OCI-M1 (cell line): ENCODE data around the gene CASP6.

ENCODE experiments used
- DNase-seq: peaks from one replicate; lab custom pipeline; 2025; lab: John Stamatoyannopoulos, UW

Gene CASP6

DNA sequence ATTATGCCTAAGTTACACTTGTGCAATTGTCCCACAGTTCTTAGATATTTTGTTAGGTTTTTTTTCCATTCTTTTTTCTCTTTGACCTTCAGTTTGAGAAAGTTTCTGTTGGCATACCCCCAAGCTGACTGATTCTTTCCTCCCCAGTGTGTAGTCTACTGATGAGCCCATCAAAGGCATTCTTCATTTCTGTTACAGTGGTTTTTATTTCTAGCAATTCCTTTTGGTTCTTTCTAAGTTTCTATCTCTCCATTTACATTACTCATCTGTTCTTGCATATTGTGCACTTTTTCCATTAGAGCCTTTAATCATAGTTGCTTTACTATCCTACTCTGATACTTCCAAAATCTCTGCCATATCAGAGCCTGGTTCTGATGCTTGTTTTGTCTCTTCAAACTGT is 31.9 kb downstream of the CASP6 start:
- no peak for DNase-seq

DNA sequence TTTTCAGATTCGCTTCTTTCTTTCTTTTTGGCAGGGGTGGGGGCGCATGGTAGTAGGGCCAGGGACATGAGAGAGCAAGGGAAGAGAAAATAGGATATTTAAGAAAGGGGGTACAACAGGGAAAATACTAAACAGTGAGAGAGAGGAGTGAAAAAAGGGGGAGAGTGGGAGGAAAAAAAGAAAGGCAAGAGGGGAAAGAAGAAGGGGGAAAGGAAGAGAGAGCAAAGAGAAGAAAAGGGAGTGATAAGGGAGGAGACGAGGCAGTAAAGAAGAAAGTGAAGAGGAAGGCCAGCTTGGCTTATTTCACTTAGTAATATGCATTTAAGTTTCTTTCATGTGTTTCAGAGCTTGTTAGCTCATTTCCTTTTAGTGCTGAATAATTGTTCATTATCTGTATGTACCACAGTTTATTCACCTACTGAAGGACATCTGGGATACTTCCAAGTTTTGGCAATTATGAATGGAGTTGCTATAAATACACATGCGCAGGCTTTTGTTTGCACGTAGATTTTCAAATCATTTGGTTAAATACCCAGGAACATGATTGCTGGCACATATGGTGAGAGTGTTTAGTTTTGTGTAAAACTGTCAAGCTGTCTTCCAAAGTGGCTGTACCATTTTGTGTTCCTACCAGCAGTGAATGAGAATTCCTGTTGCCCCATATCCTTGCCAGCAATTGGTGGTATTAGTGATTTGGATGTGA is 37.3 kb downstream of the CASP6 start:
- DNase-seq = no peak

DNA sequence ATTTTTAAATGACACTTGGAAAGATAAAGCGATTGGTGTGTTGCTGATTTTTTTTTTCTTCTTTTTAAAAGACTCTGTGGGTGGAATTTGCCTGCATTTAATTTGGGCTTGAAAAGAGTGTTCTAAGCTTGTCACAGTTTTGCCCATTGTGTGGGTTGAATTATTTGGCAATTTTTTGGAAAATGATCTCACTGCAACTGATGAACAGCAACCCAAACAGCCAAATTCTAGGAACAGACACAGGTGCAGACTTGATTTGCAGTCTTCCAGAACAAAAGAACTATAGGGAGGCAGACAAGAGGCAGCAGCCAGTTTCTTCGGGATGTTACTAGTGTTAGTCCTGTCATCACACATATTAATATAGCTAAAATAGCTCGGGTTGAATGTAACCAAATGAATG is 40.5 kb downstream of the CASP6 start:
- no peak for DNase-seq

DNA sequence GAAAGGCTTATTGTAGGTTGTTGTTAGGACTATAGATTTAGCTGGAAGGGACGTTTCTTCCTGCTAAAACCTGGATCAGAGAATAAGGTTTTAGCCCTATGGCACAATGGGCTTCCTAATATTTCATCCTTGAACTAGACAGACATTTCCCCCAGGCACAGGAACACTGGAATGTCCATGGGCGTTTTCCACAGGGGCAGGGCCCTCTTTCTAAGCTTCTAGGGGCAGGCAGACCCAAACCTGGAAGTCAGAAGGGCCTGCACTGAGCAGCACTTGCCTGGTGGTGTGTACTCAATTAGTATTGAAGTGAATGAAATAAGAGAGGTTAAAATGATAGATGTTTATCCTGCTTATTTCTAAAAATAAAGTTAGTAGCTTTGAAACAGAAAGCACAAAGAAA is 41.1 kb downstream of the CASP6 start:
- DNase-seq = no peak

DNA sequence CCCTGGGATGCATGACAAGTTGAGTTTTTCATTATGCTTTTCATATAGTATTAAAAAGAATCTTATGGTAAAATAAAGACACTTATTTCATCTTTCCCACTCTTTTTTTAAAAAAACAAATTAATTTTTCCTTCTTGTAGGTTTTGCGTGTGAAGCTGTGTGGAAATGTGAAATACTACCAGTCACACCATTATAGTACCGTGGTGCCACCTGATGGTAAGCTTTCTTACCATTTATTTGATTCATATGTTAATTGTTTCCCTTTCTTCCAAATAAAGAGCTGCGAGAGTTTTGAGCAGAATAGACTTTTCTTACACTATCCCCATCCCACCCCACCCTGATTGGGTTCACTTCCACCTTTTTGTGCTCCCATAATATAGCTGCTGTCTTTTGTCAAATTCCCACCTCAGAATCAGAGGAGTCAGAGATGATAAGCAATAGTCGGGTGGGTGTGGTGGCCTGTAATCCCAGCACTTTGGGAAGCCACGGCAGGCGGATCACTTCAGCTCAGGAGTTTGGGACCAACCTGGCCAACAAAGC is 44.3 kb downstream of the CASP6 start:
- DNase-seq = no peak

DNA sequence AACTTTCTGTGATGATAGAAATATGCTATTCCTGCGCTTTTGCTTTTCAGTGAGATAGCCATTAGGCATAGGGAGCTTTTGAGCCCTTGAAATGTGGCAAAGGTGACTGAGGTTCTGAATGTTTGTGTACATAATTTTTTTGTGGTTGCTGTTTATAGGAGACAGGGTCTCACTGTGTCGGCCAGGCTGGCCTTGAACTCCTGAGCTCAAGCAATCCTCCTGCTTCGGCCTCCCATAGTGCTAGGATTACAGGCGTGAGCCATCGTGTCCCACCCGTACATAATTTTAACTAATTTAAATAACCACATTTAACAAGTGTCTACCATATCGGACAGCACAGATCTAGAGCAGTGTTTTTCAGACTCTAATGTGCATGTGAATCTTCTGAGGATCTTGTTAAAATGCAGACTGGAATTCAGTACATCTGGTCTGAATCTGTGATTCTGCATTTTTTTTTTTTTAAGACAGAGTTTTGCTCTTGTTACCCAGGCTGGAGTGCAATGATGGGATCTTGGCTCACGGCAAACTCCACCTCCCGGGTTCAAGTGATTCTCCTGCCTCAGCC is 45.3 kb downstream of the CASP6 start:
- DNase-seq = no peak

GRCh38 chr4:109655396-109655795 is 47.8 kb downstream of the CASP6 start:
- DNase-seq = no peak

GRCh38 chr4:109649872-109650271 is 53.4 kb downstream of the CASP6 start:
- no peak for DNase-seq

DNA sequence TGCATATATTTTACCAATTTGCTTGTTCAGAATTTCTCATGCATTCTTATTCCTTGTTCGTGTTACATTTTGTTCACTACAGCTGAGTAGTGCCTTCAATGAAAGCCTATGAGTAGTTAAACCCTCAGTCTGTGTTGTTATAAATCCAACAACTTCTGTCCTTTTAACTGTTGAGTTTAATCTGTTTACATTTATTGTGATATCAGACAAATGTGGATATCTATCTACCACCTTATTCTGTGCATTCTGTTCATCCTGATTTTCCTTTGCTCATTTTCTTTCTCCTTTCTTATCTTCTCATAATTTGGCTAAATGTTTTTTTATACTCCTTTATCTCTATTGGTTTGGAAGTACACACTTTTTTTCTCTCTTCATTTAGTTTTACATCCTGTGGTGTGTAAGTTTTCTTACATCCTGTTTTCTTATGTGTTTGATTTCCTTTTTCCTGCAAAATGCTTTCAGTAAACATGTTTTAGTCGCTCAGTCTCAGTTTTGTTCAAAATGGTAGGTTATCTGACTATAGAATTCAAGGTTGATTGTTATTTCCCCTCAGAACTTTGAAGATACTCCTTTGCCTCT is 54.2 kb downstream of the CASP6 start:
- no peak for DNase-seq

DNA sequence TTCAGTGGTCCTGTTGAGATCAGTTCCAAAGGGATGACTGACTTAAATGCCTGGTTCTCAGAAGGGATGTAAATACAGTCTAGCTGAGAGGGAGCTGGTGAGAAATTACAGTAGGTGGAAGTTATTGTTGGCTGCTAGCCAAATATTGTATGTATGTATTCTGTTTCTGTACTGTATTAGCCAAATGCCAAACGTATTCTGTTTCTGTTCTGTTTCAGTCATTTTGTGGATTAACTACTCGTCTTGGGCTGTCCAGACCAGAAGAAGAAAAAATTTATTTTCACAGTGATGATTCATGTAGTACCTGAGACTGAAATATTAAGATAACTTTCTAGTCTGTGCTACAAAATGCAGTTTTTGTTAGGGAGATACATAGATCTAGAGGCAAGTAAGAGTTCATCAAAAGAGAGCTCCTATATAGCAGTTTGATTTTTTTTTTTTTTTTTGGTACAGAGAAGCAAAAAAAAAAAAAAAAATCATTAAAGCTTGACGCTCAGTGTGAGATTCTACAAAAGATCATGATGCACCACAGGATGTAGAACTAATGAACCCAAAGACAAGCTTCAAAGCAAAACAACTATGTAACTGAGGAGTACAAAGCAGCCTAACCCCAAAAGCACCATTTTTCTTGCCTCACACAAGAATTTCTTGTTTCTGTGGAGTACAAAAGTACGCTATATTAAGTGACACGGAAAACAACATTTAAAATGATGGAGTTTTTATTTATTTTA is 54.8 kb downstream of the CASP6 start:
- peak; percentile 12 for DNase-seq

DNA sequence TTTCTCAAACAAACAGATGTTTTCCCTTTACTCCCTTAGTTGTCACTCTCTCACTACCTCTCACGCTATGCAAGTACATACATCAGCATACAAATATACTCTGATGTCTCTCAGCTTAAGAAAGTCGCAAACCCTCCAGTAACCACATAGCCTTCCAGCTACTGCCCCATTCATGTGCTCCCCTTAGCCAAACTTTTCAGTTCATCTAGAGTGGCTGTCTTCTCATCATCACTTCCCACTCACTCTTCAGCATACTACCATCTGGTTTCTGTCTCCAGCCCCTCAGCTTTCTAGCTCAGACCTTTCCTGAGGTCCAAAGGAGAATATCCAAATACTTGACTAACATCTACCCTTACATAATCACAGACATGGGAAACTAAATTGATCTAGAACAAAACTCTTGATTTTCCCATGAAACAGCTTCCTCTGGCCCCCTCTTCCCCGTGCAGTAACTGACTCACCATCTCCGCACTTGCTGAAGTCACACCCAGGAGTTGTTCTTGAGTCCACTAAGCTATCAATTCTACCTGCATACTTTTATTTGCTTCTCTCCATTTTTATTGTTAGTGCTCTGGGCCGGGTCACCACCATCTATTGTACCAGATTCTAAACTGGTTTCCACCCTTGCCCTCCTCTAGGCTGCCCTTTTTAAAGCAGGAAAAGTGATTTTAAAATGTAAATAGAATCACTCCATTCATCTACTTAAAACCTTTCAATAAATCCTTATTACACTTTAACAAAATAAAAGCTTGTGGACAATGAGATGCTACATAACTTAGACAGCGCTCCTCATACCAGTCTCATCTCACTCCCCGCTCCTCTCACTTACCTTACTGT is 57.2 kb downstream of the CASP6 start:
- no peak for DNase-seq

GRCh38 chr4:109640644-109641043 is 62.6 kb downstream of the CASP6 start:
- no peak for DNase-seq
